Left ventricle myocardium superior (tissue), 1 donor: Measurements from ENCODE around the gene NBEA. TPM values are rescaled to one million over a fixed set of nuclear protein-coding genes. Genes with fewer than 3 reads are reported as not detected.
"Not testable (repeated sequence)": the region's sequence is repeated elsewhere in the genome, so short reads cannot be mapped to it uniquely, and the experiment has no call there.

ENCODE experiments used
- ATAC-seq: fragments of 200-7000 bp; cut with Tn5 transposase; one replicate; pipeline ENCODE4 v1.9.1; 2020; ENCODE audit warnings: mild to moderate bottlenecking, moderate library complexity
- DNase-seq: peaks from one replicate; pipeline ENCODE4 v3.0.0-alpha.2; 2020
- intact Hi-C: fragments of 100-400 bp; cut with micrococcal nuclease; formaldehyde crosslinking; loops from one replicate; pipeline ENCODE4 v1.11.0; 2022
- total RNA-seq: library from RNA; stranded (reverse); fragmentation: NEBNext Ultra II Directional; extraction: Animal tissue kit (Norgen Biotek cat#: 25700); gene quantifications from one replicate; pipeline ENCODE4 v1.2.1, GENCODE V29; 2021
- donor health status: DM: no; HTN: yes; CAD: no; lungs with severe emphysema.

Gene NBEA
- total RNA-seq, 1 donor from 2014 or later = 20.7 TPM

GRCh38 chr13:34943436-34944273 is 1.6 kb downstream of the NBEA start:
- ATAC-seq (no peak), DNase-seq (no peak)
- intact Hi-C loops = no loop called here

- no peak for DNase-seq
- intact Hi-C loops = no loop called here
- ATAC-seq = no peak
Measured at GRCh38 chr13:34944274-34944634, 2.2 kb downstream of the NBEA start.

GRCh38 chr13:34944751-34945150 is 2.7 kb downstream of the NBEA start:
- no peak for ATAC-seq
- DNase-seq = no peak
- intact Hi-C loops = no loop called here

GRCh38 chr13:34951528-34951927 is 9.5 kb downstream of the NBEA start:
- DNase-seq (no peak), ATAC-seq (no peak)
- intact Hi-C loops = no loop called here

DNA sequence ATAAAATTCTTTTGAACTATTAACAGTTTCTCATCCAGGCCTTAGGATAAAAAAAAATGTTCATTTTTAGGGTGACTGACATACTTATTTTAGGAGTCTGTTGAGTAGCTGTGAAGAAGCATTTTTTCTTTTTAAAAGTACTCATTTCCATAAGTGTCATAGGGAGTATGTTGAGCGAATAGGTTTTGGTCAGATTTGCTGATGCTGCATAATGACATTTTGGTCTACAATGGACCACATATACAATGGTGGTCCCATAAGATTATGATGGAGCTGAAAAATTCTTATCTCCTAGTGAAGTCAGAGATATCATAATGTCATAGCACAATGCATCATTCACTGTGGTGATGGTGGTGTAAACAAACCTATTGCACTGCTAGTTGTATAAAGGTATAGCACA is 17.4 kb downstream of the NBEA start:
- no peak for DNase-seq
- intact Hi-C loops = no loop called here
- no peak for ATAC-seq

DNA sequence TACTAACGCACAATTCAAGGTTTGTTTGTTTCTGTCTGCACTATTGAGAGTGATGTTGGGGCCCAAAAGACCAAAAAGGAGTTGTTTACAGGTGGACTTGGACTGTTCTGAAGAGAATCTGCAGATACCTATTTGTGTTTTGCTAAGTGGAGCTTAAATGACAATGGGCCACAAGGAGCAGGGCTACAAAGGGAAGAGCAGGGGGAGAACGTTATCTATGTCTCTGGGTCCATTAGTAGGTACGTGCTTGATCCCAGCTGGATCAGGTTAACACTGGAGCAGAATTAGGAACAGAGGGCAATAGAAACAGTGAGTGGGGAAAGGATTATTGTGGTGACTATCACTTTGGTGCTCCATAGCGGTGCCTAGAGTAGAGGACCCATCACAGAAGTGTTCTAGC is 22.5 kb downstream of the NBEA start:
- DNase-seq (no peak), ATAC-seq (no peak)
- intact Hi-C loops = no loop called here

GRCh38 chr13:34967851-34968562 is 25.9 kb downstream of the NBEA start:
- DNase-seq (no peak), ATAC-seq (no peak)
- intact Hi-C loops = no loop called here

DNA sequence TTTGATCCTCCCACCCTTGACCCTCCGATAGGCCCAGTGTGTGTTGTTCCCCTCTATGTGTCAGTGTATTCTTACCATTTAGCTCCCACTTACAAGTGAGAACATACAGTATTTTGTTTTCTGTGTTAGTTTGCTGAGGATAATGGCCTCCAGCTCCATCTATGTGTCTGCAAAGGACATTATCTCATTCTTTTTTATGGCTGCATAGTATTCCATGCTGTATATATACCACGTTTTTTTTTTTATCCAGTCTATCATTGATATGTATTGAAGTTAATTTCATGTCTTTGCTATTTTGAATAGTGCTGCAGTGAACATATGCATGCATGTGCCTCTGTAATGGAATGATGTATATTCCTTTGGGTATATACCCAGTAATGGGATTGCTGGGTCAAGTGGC is 27.5 kb downstream of the NBEA start:
- intact Hi-C loops, ATAC-seq, DNase-seq: not testable (repeated sequence)

- intact Hi-C loops = no loop called here
- DNase-seq (no peak), ATAC-seq (no peak)
Measured at GRCh38 chr13:34970961-34971360, 28.9 kb downstream of the NBEA start.

- ATAC-seq = no peak
- intact Hi-C loops = no loop called here
- DNase-seq = no peak
Measured at GRCh38 chr13:34971473-34971872, 29.4 kb downstream of the NBEA start.

GRCh38 chr13:34985199-34985598 is 43.1 kb downstream of the NBEA start:
- ATAC-seq, intact Hi-C loops: not testable (repeated sequence)

DNA sequence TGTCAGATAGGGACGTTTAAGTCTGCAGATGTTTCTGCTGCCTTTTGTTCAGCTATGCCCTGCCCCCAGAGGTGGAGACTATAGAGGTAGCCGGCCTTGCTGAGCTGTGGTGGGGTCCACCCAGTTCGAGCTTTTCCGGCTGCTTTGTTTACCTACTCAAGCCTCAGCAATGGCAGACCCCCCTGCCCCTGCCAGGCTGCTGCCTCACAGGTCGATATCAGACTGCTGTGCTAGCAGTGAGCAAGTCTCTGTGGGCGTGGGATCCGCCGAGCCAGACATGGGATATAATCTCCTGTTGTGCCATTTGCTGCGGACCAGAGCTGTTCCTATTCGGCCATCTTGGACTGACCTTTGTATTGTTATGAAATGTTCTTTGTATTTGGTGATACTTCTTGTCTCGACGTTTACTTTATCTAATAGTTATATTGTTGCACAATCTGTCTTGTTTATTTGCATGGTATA is 46.3 kb downstream of the NBEA start:
- intact Hi-C loops = no loop called here
- ATAC-seq (no peak), DNase-seq (no peak)

More at GRCh38 chr13:34985199-34985598, 43.1 kb downstream of the NBEA start:
- not testable (repeated sequence) for DNase-seq

DNA sequence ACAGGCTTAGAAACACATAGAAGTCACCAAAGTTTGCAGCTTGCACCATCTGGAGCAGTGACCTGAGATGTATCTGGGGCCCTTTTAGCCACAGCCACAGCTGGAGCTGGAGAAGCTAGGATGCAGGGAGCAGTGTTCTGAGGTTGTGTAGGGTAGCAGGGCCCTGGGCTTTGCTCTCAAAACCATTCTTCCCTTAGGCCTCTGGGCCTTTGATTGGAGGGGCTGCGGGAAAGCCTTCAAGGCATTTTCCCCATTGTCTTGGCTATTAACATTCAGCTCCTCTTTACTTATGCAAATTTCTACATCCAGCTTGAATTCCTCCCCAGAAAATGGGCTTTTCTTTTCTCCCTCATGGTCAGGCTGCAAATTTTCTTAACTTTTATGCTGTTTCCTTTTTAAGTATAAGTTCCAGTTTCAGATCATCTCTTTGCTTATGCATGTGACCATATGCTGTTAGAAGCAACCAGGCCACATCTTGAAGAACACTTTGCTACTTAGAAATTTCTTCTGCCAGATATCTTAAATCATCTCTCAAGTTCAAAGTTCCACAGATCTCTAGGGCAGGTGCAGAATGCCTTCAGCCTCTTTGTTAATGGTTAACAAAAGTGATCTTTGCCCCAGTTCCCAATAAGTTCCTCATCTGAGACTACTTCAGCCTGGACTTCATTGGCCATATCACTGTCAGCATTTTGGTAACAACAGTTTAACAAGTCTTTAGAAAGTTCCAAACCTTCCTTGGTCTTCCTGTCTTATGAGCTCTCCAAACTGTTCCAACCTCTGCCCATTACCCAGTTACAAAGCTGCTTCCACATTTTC is 48.5 kb downstream of the NBEA start:
- ATAC-seq (no peak), DNase-seq (no peak)
- intact Hi-C loops = no loop called here

GRCh38 chr13:34993470-34993869 is 51.4 kb downstream of the NBEA start:
- no peak for DNase-seq
- no peak for ATAC-seq
- intact Hi-C loops = no loop called here

DNA sequence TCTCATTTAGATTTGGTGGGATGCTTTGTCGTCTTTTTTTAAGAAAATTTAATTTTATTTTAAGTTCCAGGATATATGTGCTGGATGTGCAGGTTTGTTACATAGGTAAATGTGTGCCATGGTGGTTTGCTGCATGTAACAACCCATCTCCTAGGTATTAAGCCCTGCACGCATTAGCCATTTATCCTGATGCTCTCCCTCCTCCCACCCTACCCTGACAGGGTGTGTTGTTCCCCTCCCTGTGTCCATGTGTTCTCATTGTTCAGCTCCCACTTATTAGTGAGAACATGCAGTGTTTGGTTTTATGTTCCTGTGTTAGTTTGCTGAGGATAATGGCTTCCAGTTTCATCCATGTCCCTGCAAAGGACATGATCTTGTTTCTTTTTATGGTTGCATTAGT is 61.7 kb downstream of the NBEA start:
- intact Hi-C loops, DNase-seq, ATAC-seq: not testable (repeated sequence)

GRCh38 chr13:35005051-35005450 is 63.0 kb downstream of the NBEA start:
- DNase-seq (no peak), ATAC-seq (no peak)
- intact Hi-C loops = no loop called here

DNA sequence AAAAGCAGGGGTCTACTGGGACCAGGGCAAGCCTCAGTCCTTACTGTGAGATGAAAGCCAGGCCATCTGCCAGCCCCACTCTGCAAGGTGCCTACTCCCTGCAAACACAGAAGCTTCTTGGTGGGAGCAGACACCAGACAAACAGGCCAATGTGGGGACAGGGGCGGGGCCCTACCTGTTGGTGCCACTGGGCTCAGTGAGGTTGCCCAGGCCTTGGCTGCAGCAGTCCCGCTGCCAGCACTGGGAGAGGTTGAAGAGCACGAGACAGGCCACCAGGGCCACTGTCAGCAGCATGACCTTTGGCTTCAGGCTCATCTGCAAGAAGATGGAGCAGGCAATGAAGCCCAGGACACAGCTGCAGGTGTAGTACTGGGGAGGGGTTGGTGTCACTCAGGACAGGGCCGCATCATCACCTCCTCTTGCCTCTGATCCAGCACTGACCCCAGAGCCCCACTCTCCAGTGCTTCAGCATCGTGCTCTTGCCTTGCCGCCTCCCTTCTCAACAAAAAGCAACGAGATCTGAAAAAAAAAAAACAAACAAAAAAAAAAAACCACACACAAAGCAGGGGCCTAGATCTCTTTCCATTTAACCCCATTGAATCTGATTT is 72.6 kb downstream of the NBEA start:
- DNase-seq = no peak
- intact Hi-C loops = no loop called here
- no peak for ATAC-seq

GRCh38 chr13:35016362-35017112 is 74.5 kb downstream of the NBEA start:
- ATAC-seq = no peak
- no peak for DNase-seq
- intact Hi-C loops = no loop called here

DNA sequence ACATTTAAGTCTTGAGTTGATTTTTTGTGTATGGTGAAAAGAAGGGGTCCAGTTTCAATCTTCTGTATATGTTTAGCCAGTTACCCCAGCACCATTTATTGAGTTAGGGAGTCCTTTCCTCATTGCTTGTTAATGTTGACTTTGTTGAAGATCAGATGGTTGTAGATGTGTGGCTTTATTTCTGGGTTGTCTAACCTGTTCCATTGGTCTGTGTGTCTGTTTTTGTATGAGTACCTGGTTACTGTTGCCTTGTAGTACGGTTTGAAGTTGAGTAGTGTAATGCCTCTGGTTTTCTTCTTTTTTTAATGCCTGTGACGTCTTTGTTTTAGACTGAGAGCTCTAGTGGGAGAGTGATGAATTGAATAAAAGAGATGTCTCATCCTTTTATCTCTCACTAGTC is 83.2 kb downstream of the NBEA start:
- intact Hi-C loops = no loop called here

More for the DNA sequence above, 83.2 kb downstream of the NBEA start:
- ATAC-seq (no peak), DNase-seq (no peak)
